NCI-H187 (cell line): ENCODE data around the gene OSBPL6.

ENCODE experiments used
- DNase-seq, 2 experiments: peaks; one replicate each; lab custom pipeline; 2025; lab: John Stamatoyannopoulos, UW

Gene OSBPL6

GRCh38 chr2:178238750-178239149 is 44.4 kb downstream of the OSBPL6 start:
- no peak for DNase-seq

GRCh38 chr2:178241844-178242551 is 47.7 kb downstream of the OSBPL6 start:
- DNase-seq: no peak

GRCh38 chr2:178242552-178242883 is 48.2 kb downstream of the OSBPL6 start:
- DNase-seq: no peak

GRCh38 chr2:178243961-178244360 is 49.6 kb downstream of the OSBPL6 start:
- no peak for DNase-seq

GRCh38 chr2:178244777-178245176 is 50.5 kb downstream of the OSBPL6 start:
- no peak for DNase-seq

- DNase-seq: no peak
Measured at GRCh38 chr2:178246696-178247095, 52.4 kb downstream of the OSBPL6 start.

- no peak for DNase-seq
Measured at GRCh38 chr2:178247250-178247649, 52.9 kb downstream of the OSBPL6 start.

GRCh38 chr2:178250429-178250828 is 56.1 kb downstream of the OSBPL6 start:
- DNase-seq: no peak

- DNase-seq: no peak
Measured at GRCh38 chr2:178251151-178251955, 57.0 kb downstream of the OSBPL6 start.

GRCh38 chr2:178256382-178257042 is 62.2 kb downstream of the OSBPL6 start:
- no peak for DNase-seq

GRCh38 chr2:178257127-178257526 is 62.8 kb downstream of the OSBPL6 start:
- no peak for DNase-seq

GRCh38 chr2:178258916-178259315 is 64.6 kb downstream of the OSBPL6 start:
- no peak for DNase-seq

- no peak for DNase-seq
Measured at GRCh38 chr2:178263159-178263860, 69.0 kb downstream of the OSBPL6 start.

- no peak for DNase-seq
Measured at GRCh38 chr2:178264211-178264610, 69.9 kb downstream of the OSBPL6 start.

- DNase-seq: no peak
Measured at GRCh38 chr2:178265851-178266250, 71.5 kb downstream of the OSBPL6 start.

- no peak for DNase-seq
Measured at GRCh38 chr2:178266445-178266844, 72.1 kb downstream of the OSBPL6 start.

GRCh38 chr2:178267660-178268059 is 73.3 kb downstream of the OSBPL6 start:
- DNase-seq: no peak

- DNase-seq: no peak
Measured at GRCh38 chr2:178268435-178268834, 74.1 kb downstream of the OSBPL6 start.

GRCh38 chr2:178269438-178270224 is 75.3 kb downstream of the OSBPL6 start:
- DNase-seq: no peak

- DNase-seq: no peak
Measured at GRCh38 chr2:178270338-178270737, 76.0 kb downstream of the OSBPL6 start.

GRCh38 chr2:178271094-178271493 is 76.8 kb downstream of the OSBPL6 start:
- no peak for DNase-seq
